ENCODE data around the gene NOLC1. TPM values are rescaled to one million over a fixed set of nuclear protein-coding genes. Genes with fewer than 3 reads are reported as not detected.
"Not testable (repeated sequence)": the region's sequence is repeated elsewhere in the genome, so short reads cannot be mapped to it uniquely, and the experiment has no call there.

Gene NOLC1
- total RNA-seq, 1 donor from 2014 or later, result 51.1 TPM

- no peak for DNase-seq
Measured at GRCh38 chr10:102154466-102155116, 2.4 kb downstream of the NOLC1 start.

DNA sequence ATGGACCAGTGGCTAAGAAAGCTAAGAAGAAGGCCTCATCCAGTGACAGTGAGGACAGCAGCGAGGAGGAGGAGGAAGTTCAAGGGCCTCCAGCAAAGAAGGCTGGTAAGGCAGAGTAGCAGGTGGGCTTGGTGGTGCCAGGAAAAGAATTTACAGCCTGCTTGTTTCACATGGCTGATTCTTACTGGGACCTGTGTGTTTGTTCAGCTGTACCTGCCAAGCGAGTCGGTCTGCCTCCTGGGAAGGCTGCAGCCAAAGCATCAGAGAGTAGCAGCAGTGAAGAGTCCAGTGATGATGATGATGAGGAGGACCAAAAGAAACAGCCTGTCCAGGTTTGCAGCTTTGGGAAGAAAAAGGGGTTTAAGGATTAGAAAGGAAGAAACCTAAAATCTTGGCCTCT, 5.0 kb downstream of the NOLC1 start:
- no peak for DNase-seq

DNA sequence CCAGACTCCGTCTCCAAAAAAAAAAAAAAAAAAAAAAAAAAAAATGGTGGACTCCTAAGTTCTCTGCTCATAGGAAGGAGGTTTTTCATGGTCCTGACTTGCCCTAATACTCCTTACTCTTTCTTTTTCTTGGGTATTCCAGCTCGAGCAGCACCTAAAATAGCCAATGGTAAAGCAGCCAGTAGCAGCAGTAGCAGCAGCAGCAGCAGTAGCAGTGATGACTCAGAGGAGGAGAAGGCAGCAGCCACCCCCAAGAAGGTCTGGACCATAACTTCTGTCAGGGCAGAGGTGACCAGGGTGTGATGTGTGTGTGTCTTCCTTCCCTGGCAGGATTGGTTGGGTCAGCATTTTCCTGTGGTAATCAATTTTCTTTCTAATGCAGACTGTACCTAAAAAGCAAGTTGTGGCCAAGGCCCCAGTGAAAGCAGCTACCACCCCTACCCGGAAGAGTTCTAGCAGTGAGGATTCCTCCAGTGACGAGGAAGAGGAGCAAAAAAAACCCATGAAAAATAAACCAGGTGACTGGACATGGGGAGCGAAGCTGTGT, 6.9 kb downstream of the NOLC1 start:
- no peak for DNase-seq

DNA sequence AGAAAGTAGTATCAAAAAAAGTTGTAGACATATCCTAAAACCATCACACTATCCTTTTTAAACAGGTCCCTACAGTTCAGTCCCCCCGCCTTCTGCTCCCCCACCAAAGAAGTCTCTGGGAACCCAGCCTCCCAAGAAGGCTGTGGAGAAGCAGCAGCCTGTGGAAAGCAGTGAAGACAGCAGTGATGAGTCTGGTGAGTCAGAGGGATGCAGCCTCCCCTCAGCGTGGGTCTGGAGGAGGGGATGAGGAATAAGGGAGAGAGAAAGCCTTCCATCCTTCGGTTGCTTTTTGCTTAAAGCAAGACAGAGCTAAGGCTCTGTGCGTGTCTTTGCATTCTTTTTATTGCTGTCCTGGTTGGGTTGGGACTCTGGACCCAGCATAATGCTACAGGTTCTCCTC, 7.6 kb downstream of the NOLC1 start:
- DNase-seq, result no peak

DNA sequence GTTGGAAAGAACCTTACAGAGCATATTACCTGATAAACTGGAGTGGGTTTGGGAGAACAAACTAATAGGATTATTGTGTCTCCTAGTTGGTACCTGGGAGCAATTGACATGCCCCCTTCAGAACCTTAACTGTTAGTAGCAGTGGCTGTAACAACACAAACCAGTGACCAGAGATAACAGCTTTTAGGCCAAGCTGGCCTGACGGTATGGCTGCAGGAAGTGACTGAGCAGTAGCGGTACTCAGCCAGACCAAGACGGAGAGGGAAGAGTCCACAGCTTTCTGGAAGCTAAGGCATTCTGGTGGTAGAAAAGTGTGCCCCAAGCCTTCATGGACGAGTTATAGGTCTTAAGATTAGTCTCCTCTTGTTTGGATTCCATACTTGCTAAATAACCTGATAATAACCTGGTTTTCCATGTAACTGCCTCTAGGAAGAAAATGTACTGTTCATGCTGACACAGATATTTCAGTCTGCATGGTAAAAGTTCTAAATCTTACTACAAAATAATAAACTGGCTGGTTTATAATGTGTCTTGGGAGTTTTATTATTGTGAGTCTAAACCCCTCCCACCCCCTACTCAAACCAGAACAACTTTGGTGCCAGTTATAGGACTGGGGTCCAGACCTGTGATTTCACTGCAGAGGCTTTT, 11.3 kb downstream of the NOLC1 start:
- DNase-seq, result no peak

- DNase-seq, result no peak
Measured at GRCh38 chr10:102167861-102168260, 15.7 kb downstream of the NOLC1 start.

DNA sequence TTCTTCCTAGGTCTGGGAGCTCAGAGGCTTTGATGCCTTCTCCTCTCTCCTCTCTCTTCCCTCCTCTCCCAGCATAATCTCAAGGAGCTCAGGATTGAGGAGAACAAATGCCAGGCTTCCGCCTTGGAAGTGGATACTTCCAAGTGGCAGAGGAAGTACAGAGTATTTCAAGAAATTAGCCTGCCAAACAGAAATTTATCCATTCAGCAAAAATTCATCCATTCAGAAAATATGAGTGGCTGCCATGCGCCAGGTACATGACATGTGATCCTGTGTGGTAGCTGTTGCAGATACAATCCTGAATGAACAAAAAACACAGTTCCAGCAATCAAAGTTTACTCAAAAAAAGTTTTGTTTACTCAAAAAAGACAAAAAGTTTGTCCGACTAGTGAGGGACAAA, 18.4 kb downstream of the NOLC1 start:
- DNase-seq, result no peak

DNA sequence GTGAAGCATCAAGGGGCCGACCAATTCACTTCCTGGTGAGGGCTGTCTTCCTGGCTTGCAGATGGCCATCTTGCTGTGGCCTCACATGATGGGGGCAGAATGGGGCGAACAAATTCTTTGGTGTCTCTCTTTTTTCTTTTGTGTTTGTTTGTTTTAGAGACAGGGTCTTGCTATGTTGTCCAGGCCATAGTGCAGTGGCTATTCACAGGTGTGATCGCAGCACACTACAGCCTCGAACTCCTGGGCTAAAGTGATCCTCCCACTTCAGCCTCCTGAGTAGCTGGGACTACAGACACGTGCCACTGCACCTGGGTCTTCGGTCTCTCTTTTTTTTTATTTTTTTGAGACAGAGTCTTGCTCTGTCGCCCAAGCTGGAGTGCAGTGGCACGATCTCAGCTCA, 20.1 kb downstream of the NOLC1 start:
- no peak for DNase-seq

- DNase-seq, result no peak
Measured at GRCh38 chr10:102175415-102175814, 23.2 kb downstream of the NOLC1 start.

- no peak for DNase-seq
Measured at GRCh38 chr10:102184606-102185005, 32.4 kb downstream of the NOLC1 start.

DNA sequence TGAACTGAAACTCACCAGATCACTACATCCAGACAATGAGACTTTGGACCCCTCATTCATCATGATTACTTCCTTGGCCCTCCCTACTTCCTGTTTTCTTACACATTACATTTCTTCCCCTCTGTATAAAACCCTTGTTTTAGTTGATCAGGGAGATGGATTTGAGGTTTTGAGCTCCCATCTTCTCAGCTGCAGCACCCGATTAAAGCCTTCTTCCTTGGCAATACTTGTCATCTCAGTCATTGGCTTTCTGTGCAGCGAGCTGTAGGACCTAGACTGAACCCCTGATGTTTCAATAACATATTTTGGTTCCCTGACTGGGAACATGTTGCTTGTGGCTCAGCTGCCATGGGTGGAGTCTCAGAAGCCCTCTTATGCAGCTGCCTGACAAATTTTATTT, 33.1 kb downstream of the NOLC1 start:
- no peak for DNase-seq

GRCh38 chr10:102185811-102186527, 33.8 kb downstream of the NOLC1 start:
- DNase-seq, result peak; percentile 28

DNA sequence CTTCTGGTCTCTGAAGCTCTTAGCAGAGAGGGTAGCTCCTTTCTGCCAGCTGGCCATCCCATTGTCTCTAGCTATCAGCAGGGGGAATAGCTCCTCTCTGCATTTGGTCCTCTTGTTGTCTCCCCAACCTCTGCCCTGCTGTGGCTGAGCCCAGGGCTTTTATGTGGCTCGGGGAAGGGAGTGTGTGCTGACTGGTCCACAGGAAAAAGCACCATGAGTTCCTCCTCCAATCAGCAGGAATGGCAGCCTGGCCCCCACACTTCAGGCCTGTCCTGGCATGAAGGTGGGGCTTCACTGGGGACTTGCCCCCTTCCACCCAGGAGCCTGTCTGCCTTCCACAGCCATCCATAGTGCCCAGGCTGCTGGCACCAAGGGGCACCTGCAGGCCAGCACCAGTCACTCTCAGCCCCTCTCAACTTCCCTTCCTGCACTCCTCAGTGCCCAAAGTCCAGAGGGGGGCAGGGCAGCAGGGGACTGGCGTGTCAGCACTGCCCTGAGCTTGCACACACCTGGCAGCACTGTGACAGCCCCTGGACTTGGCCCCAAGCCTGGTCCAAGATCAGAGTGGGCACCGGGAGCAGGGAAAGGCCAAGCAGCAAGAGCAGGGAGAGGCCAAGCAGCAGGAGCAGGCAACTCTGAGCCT, 36.2 kb downstream of the NOLC1 start:
- no peak for DNase-seq

GRCh38 chr10:102188941-102189898, 37.0 kb downstream of the NOLC1 start:
- DNase-seq, result not testable (repeated sequence)

GRCh38 chr10:102191956-102192355, 39.8 kb downstream of the NOLC1 start:
- DNase-seq, result no peak

GRCh38 chr10:102195296-102195870, 43.2 kb downstream of the NOLC1 start:
- no peak for DNase-seq

DNA sequence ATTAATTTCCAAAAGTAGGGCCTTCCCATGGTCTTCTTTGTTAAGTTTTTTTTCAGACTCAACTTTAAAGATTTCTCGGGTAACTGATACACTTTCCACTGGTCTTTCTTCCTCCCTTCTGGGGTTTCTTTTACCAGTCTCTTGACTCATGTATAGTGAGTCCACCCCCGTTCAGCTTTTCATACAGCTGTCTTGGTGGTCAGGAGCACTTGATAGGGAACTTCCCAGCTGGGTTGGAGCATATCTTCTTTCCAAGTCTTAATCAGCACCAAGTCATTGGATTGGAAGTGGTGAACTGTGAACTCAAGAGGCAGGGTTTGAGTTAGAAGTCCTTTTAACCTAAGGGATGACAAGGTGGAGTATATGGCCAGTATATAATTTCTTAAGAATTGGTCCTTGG, 44.7 kb downstream of the NOLC1 start:
- DNase-seq, result no peak

DNA sequence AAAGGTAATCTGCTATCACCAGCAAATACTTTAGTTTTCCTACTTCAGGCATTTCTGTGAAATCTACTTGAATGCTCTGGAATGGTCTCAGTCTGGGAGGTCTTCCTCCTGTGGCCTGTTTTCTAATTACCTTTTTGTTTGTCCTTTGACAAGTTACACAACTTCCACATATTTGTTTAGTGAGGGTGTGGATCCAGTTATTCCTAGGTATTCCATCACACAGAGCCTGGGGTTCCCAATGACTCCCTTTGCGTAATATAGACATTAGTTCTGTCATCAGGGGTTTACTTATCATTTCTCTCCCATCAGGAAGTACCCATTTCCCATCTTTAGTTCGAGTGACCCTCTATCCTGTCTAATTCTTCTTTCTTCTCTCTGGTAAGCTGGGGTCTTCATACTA, 45.8 kb downstream of the NOLC1 start:
- DNase-seq, result no peak

- DNase-seq, result no peak
Measured at GRCh38 chr10:102200751-102201640, 48.8 kb downstream of the NOLC1 start.

DNA sequence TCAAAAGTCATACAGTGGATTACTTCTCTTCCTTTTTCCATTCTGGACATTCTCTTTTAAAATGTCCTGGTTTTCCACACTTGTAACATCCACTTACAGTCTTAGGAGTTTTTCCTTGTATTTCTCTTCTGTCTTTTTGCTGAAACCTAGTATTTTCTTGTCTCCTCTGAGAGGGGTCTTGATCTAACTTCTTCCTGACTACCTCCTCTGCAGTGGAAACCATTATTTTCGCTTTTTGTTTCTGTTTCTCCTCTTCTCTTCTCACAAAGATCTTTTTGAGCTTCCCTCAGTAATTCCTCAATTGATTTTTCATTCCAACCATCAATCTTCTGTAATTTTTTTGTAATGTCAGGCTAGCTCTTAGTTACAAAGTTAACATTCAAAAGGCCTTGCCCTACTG, 50.2 kb downstream of the NOLC1 start:
- no peak for DNase-seq

All from tongue (tissue), 2 donors.